HEK293 (cell line): Measurements from ENCODE around the gene SLC4A11.

ENCODE experiments used
- CTCF ChIP-seq: fragments of 450-650 bp; formaldehyde crosslinking; IDR thresholded peaks from 2 replicates; pipeline ENCODE4 v1.5.1; 2016; ENCODE audit warnings: missing biosample characterization, missing genetic modification characterization
- PATZ1 ChIP-seq: fragments of 450-650 bp; formaldehyde crosslinking; IDR thresholded peaks from 2 replicates; pipeline ENCODE4 v1.5.1; 2016; ENCODE audit warnings: missing biosample characterization, missing genetic modification characterization
- PRDM4 ChIP-seq: fragments of 450-650 bp; formaldehyde crosslinking; IDR thresholded peaks from 2 replicates; pipeline ENCODE4 v1.5.1; 2017; ENCODE audit warnings: missing biosample characterization, missing genetic modification characterization
- WT1 ChIP-seq: fragments of 450-650 bp; formaldehyde crosslinking; IDR thresholded peaks from 2 replicates; pipeline ENCODE4 v1.5.1; 2016; ENCODE audit warnings: missing biosample characterization, missing genetic modification characterization
- ZFHX2 ChIP-seq: fragments of 450-650 bp; formaldehyde crosslinking; conservative IDR thresholded peaks from 2 replicates; pipeline ENCODE4 v1.5.1; 2016; ENCODE audit warnings: missing biosample characterization, missing genetic modification characterization
- ZIC2 ChIP-seq: fragments of 450-650 bp; formaldehyde crosslinking; IDR thresholded peaks from 2 replicates; pipeline ENCODE4 v1.5.1; 2016; ENCODE audit warnings: missing biosample characterization, missing genetic modification characterization
- ZNF18 ChIP-seq: fragments of 450-650 bp; formaldehyde crosslinking; IDR thresholded peaks from 2 replicates; pipeline ENCODE4 v1.5.1; 2016; ENCODE audit warnings: missing biosample characterization, missing genetic modification characterization
- ZNF350 ChIP-seq: fragments of 450-650 bp; formaldehyde crosslinking; IDR thresholded peaks from 2 replicates; pipeline ENCODE4 v1.5.0; 2017; ENCODE audit warnings: missing biosample characterization, mild to moderate bottlenecking, missing genetic modification characterization
- ZNF473 ChIP-seq: fragments of 450-650 bp; formaldehyde crosslinking; IDR thresholded peaks from 2 replicates; pipeline ENCODE4 v1.5.1; 2017; ENCODE audit warnings: missing biosample characterization, missing genetic modification characterization
- ZNF518A ChIP-seq: fragments of 450-650 bp; formaldehyde crosslinking; conservative IDR thresholded peaks from 2 replicates; pipeline ENCODE4 v1.5.1; 2016; ENCODE audit warnings: low read depth, missing biosample characterization, missing genetic modification characterization
- ZNF704 ChIP-seq: fragments of 450-650 bp; formaldehyde crosslinking; IDR thresholded peaks from 2 replicates; pipeline ENCODE4 v1.5.1; 2016; ENCODE audit warnings: missing biosample characterization, missing genetic modification characterization

SLC4A11 gene

GRCh38 chr20:3202965-3203314 is 36.0 kb downstream of the SLC4A11 start (continued):
- TF ChIP-seq ZNF704 (no peak), PATZ1 (tag by site-specific recombination) (peak; percentile 54), PRDM4 (tag by site-specific recombination) (no peak), ZNF18 (tag by site-specific recombination) (no peak), ZFHX2 (tag by site-specific recombination) (no peak; the same call in 1 of the 2 replicates), ZIC2 (tag by site-specific recombination) (no peak), ZNF518A (tag by site-specific recombination) (no peak), ZNF473 (tag by site-specific recombination) (no peak), CTCF (tag by site-specific recombination) (no peak), ZNF350 (no peak), WT1 (tag by site-specific recombination) (no peak)
